HG02938 (cell line): Measurements from ENCODE around the gene EDIL3.
"Not testable (repeated sequence)": the region's sequence is repeated elsewhere in the genome, so short reads cannot be mapped to it uniquely, and the experiment has no call there.

Source experiments
- ATAC-seq: cut with Tn5 transposase; IDR thresholded peaks from one replicate; pipeline ENCODE4 v1.9.1; 2021; ENCODE audit warnings: mild to moderate bottlenecking, moderate library complexity; ENCODE audit not compliant: unreplicated experiment

Gene EDIL3

DNA sequence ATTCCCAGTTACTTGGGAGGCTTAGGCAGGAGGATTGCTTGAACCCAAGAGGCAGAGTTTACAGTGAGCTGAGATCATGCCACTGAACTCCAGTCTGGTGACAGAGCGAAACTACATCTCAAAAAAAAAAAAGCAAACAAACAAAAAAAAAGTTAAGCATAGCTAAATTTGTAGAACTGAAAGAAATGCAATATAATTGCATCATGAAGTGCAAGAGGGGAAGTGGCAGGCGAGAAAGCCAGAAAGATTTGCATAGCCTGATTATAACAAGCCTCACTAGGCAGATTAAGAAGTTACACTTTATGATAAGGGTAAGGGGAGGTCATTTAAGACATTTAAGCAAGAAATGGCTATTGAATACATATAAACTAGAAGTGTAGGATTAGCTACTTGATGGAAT, 187.1 kb downstream of the EDIL3 start:
- ATAC-seq = peak; percentile 60

DNA sequence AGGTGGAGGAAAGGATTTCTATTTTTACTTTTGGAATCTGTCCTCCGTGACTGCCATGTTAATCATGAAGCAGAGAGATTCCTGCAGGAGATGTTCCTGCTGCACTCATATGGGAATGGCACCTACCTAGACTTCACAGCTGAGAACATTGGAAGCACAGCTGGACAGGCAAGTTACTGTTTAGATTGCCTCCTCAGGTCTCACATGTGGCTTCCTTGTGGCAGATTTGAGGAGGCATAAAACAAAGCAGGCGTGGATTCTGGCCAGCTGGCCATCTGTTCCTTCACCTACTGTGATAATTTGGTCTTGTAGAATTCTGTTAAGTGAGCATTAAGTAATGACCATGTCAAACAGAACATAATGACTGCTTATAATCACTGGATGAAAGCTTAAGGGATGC, 193.4 kb downstream of the EDIL3 start:
- no peak for ATAC-seq

DNA sequence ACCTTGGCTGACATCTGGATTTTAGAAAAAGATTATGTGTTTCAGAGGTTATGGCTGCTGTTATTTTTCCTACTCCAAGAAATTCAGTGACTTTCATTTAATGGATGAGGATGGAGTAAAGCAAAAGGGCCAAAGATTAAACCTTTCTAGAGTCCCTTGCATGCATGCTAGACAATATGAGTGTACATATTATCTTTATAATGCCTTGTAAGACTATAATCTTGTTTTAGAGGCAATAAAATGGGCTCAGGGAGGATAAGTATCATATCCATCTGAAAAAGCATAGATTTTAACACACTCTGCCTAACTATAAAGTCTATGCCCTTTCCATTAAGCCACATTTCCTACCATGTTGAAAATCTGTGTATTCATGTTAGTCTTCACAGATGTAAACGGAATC, 199.8 kb downstream of the EDIL3 start:
- ATAC-seq = no peak

DNA sequence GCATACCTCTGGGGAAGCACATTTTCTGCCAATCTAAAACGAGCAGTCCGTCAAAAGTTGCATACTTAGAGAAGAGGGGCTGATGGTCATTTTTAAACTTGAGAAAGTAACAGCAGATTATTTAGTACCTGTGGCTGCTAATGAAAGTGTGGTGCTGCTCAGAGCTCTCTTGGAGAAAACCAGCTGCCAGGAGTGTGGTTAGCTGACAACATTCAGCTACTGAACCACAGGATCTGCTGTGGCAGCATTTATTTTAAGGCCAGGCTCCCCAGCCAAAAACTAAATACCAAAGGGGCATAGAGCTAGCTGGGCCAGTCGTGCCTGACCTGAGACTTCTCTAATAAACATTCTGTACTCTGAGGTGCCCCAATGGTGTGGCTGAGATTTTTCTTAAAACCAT, 203.6 kb downstream of the EDIL3 start:
- ATAC-seq = no peak

DNA sequence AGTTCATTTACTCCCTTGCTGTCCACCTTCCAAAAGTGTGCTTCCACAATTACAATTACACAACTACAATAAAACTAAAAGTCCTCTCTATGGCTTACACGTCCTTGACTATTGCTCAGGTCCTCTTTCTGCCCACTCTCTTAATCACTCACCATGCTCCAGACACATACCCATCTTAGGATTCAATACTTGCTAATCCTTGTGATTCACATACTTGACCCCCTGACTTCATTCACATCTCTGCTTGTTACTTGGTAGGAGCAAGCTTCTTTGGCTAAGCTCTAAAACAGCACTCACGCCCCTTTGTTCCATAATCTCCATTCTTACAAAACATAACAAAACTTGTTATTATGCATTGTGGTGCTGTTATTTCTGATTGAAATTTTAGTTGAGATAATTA, 215.8 kb downstream of the EDIL3 start:
- ATAC-seq = no peak

DNA sequence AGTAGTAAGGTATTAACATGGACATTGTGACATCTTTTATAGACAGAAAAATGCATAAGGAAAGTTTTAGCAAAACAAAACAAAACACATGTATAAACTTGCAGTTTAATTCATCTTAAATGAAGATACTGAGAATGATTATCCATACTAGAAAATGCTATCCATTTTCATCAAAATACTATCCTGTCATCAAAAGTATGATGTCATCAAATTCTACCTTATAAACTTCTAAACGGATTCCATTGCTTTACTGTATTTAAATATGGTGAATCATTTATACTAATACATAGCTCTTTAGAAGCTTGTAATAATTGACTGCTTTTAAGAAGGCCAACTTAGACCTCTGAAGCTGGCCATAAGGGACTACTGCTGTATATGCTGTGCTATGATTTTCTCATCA, 221.0 kb downstream of the EDIL3 start:
- ATAC-seq = no peak

DNA sequence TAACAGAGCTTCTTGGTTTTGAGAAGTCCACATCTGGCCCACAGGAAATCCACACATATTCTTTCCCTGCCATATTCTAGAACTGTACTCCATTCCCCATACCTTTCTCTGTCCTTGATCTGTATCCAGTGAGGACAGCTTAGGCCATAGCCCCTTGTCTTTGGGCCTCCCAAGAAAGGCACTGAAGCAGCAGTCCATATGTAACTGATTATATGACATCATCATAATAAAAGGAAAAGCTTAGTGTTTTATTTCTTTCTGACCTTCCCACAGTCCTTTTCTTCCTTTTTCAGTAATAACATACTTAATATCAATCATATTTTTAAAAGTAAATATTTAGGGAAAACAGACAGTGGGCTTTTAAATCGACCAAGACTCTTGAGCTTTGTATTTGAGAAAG, 222.0 kb downstream of the EDIL3 start:
- ATAC-seq = no peak

DNA sequence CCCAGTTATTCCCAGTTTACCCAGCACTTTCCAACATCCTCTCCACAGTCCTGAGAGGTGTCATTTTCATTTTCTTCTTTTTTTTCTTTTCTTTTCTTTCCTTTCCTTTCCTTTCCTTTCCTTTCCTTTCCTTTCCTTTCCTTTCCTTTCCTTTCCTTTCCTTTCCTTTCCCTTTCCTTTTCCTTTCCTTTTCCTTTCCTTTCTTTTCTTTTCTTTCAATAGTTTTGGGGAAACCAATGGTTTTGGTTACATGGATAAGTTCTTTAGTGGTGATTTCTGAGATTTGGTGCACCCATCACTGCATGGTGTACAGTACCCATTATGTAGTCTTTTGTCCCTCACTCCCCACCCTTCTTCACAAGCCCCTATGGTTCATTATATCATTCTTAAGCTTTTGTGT, 224.0 kb downstream of the EDIL3 start:
- not testable (repeated sequence) for ATAC-seq

DNA sequence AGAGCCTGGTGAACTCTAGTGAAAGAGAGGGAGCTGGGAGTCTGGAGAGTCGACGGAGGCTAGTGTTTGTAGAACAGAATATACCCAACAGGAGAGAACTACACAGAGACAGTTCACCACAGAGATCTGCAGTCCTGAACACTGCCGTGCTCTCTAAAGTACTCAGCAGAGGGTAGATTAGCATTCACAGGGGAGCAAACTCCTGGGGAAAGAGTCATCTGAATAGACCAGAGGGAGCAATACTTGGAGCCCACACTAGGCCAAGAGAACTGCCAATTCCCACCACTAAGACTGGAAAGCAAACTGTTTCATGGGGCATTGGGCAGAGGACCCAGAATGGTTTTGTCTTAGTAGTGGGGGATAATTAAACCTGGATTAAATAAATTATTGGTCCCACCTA, 235.6 kb downstream of the EDIL3 start:
- no peak for ATAC-seq

DNA sequence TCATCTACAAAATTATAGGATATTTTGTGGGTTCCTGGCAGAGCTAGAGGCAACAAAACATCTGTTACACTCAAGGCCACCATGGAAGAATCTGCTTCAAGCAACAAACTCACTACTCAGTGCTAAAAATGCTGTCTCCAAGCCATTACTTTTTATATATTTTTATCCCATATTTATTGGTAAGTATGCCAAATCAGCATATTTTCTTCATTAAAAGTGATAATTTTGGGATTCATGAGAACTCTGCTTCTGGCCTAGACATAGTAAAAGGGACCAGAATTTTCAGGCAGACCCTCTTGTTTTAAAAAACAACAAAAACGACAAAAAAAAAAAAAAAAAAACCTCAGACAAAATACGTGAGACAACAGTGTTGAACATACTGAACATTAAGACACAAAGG, 236.0 kb downstream of the EDIL3 start:
- ATAC-seq = no peak

DNA sequence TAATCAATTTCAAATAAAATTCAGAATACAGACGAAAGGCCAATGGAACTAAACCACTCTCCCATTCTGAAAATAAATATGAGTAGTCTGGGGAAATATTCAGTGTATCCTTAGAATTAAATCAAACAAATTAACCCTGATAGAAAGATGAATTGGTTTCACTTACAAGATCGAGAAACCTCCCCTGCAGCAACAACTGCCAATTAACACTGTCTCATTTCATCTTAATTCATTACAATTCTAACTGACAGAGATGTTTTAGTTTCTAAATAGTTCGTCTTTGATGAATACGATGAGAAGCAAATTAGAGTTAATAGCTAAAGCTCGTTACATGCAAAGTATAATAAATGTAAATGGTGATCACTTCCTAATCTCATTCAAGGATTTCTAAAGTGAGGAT, 247.1 kb downstream of the EDIL3 start:
- no peak for ATAC-seq

DNA sequence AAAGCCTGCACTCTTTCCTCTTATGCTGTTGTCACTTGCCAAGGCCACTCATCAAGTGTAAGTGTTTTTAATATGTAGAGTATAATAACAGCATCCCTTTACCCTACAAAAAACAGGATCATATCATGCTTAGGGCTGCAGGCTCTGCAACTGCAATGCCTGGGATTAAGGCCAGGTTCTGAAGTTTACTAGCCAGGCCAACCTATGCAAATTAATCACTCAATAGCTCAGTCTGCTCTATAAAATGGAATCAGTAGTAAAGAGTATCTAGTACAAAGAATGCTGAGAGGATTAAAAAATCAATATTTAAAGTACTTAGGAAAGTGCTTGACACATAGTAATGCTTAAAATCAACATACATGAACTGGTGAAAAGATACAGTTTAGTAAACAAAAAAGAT, 253.3 kb downstream of the EDIL3 start:
- ATAC-seq = no peak

DNA sequence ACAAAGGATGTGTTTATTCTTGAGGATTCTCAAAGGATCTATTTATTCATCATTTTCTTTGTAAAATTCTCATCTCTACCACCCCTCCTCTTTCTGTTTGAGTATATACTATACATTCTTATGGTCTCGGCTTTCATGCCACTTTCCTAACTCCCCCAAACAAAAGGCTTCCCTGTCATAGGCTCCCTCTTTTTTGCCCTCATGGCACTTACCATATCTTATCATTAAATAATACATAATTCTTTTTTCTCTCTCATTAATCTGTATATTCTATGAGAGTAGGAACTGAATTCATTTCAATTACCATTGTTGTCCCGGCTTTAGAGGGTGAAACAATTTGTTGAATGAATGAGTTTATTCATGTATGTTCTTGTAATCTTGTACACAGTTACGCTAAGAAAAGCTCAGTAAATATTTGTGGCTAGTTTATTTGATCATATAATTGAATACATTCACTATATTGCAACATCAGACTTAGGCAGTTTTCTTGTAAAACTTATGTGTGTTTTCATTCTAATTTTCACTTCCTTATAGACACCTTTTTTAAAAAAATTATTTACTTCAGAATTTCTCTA, 254.6 kb downstream of the EDIL3 start:
- ATAC-seq = no peak

DNA sequence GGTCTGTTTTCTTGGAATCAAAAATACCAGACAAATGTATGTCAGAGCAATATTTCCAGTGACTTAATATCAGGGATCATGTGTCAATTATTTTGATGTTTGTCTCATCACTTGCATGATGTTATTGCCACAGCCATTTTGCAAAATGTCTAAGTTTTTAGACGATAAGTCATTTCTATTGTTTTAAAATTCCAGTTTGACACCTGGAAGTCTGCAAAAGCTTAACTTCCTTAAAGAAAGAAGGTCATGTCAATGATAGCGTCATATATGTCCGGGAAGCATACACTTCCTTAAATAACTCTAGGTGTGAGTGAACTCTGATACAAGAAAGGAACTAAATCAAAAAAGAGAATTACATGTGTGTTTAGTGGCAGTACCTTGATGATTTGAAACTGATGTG, 259.5 kb downstream of the EDIL3 start:
- ATAC-seq = no peak

DNA sequence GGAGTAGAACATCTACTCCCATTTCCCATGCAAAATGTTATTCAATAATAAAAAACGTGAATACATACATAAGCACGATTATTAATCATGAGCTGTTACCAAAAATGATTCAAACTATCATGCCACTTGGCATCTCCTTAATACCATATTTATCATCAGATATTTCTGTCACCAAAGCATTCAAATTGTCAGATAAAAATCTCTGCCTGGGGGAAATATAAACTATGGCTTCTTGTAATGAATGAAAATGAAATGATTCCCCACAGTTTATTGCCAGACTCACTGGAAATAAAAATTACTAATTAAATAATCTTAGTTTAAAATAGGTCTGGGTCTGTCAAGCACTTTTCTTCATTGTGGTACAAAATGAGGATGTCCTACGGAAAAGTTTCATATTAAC, 265.4 kb downstream of the EDIL3 start:
- no peak for ATAC-seq

DNA sequence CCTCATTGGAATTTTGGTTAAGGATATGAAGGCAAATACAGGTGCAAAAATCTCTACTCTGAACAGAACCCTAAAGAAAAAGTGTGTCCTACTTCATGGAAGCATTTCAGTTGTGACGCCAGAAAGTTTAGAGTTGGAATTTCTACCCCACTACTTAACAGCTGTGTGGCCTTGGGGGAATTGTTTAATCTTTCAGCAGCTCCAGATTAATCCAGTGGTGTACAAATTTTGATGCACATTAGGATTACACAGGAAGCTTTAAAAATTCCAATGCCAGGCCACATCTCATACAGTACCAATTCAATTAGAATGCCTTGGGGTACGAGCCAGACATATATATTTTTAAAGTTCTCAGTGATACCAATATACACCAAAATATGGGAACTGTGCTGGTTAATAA, 266.1 kb downstream of the EDIL3 start:
- no peak for ATAC-seq

DNA sequence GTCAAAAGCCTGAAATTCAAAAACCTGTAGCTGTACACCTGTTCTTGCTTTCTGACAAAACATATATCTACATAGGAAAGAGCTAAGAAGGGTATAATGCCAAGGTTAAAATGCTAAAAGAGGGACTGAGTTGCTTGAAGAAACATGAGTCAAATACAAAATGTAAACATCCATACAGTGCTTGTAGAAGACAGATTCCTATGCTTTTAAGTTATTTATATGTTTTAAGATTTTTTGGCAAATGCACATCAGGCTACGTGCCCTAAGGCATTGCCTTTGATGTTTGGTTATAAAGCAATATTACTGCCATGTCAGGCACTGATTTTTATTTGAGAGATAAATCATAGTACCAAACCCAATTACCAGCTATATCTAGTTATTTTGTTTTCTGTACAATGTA, 269.0 kb downstream of the EDIL3 start:
- ATAC-seq = no peak

DNA sequence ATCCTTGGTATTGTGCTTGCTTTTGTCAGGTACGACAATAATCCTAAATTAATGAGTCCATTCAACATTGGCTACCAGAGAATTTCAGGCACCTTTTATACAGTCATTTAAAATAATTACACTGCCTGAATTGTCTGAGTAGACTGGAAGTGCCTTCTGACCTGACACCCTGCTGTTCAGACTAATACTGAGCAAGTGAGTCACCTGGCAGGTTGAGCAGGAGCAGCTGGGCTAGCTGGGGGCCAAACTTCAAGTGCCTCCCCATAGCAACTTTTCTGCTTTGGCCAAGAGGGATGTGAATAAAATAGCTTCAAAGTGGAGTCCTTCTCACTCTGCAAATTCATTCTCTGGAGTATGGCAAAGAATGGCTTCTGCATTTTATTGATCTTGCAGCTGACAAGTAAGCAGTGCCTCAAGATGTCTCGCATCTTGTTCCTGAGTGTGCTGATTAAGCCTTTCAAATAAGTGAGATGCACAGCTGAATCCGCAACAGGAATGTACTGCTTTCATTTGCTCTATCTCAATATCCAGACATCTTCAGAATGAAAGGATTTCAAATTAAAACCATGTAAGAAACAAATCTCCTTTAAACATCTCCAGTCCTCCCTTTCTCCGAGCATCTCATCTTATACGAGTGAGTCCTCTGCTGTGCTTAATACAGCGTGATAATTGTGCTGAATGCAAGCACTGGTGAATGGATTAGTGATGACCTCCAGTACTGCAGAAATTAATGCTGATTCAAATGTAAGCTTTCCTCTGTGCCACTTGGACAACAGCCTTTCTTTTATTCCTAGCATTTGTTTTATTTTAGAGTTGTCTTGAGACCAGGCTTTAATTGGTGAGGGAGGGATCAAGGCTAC, 271.2 kb downstream of the EDIL3 start:
- ATAC-seq = no peak

DNA sequence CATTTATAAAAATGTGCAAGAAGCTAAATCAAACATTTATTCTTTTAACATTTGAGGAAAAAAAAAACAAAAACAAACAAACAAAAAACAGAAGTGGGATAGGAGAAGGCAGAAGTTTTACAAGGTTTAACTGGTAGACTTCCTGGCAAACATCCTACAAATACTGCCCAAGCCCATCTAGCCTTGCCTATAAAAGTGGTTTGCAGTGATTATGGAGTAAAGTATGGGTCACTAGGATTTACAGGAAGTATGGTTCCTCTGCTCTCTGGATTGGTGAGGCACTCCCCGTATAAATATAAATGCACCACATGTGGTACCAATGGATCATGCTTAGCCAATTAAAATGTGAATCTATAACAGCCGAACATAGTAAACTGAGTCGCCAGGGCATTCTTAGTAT, 291.9 kb downstream of the EDIL3 start:
- no peak for ATAC-seq

DNA sequence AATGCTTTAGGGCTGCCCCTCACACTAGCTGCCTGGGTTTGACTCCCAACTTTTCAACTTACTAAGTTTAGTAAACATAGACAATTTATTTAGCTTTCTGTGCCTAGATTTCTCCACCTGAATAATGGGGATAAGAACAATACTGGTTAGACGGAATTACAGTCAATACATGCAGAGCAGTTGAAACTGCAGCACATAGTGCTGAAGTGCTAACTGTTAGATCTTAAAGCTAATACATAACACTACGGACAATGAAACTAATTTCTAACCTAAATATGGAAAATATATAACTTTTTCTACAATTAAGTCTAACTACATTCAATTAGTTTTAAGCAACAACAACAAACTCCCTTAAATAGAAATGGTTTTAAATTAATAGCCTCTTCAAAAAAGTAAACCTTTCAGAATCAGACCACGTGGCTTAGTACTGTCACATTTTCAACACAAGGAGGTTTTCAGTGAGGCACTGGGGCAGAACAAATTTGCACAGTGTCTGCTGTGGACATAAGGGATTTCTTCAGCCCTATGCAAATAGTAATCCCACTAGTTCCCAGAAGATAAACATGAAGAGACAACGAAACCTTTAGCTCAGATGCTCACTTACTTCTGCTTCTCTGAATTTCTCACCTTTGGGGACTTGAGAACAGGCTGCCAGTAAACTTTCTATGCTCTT, 293.4 kb downstream of the EDIL3 start:
- no peak for ATAC-seq

DNA sequence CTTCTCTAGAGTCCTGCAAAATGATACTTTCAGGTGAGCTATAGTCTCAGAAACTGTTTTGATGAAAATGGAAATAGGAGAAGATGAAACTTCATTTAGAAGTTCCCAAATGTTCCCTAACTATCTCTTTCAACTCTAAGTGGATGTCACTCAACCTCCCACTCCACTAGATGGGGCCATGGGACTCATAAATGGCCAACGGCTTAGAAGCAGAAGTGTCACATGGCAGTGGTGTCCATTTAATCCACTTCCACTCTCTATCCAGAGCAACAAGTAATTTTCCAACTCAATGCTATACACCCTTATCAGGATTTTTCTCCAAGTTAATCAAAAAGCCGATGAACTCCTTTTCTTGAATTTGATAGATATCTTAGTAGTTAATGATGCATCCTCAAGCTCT, 295.7 kb downstream of the EDIL3 start:
- ATAC-seq = no peak

DNA sequence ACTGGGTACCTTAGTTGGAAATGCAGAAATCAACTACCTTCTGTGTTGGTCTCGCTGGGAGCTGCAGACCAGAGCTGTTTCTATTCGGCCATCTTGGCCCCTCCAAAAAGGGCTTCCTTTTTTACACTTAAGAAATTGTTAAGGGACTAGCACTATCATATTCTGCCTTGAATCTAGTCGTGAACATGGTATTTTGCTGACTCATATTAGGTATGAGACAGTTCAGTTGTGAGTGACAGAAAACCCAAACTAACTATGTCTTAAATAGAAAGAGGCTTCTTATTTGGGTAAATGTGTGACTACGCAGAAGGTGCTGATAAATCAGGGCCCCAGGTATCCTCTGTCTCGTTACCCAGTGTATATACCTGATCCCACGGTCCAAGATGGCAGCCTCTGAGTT, 298.2 kb downstream of the EDIL3 start:
- ATAC-seq = no peak
